K562 treated with DMSO at 1 percent for 12 hours (cell line): Measurements from ENCODE around the gene CPT2. TPM values are rescaled to one million over a fixed set of nuclear protein-coding genes. Genes with fewer than 3 reads are reported as not detected.

Experiments
- total RNA-seq: library from RNA; unstranded; fragments of 300-600 nt; gene quantifications from 2 replicates; pipeline ENCODE4 v1.2.3, GENCODE V29; 2022; ENCODE audit not compliant: insufficient read depth

The CPT2 gene
- 20.4 and 41.4 TPM in 2 replicates for total RNA-seq

DNA sequence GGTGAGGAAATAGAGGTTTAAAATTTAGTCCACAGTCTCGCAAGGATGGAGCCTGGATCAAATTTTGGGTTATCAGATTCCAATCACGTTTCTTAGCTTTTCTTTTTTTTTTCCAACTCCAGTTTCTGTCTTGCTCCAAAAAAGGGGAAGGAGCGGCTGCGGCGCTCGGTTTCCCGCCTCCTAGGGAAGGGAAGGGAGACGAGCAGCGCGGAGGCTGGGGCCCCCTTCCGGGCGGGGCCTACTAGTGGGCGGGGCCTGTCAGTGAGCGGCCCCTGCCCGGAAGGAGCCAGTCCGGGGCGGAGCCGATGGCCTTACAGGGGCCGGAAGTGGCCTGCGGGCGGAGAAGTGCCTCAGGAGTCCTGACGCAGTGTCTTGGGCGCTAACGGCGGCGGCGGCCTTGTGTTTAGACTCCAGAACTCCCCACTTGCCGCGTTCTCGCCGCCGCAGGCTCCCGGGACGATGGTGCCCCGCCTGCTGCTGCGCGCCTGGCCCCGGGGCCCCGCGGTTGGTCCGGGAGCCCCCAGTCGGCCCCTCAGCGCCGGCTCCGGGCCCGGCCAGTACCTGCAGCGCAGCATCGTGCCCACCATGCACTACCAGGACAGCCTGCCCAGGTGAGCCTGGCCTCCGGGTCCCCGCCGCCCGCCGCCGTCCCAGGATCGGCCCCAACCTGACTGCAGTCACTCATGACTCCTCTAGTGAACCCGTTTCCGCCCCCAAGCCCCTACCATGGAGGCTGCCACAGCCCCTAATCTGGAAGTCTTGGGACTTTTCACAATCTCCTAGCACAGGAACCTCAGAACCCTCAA, at the start of gene CPT2:
CPT2 (plus strand) TSS at position 340 of the 806 bp plus-strand sequence; CDS start at position 460, 120 bp downstream.

DNA sequence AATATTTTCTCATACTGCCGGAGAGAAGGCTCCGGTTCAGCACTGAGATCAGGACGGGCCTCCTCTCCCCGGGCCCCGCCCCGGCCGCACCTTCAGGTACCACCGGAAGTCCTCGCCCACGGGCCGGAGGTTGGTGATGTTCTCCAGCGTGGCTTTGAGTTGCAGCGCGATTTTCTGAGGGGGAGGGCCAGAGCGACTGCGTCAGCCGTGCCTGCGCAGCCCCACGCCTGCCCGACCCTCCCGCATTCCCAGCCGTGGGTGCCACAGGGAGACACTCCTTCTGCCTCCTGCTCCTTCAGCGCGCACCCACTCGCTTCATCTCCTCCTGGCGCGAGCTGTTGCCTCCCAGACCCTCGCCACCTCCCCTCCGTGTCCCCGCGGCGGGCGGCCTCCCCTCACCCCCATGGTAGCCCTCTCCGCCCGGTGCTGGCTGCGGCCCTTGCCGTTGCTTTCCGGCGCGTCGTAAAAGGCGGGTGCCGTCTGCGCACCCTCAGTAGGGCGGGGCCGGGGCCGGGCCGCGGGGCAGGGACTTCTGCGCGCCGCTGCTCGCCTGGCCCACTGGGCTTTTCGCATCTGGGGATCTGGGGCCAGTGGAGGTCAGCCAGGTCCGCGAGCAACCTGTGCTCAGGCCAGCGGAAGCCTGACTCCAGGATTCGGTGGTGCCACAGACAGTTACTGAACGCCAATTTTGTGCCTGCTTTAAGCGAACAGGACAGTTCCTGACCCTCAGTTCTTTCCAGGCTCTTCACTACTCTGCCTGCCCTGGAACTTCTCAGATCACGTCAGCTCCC, 23.7 kb downstream of the CPT2 start, which contains the start of gene CZIB:
CZIB (minus strand) TSS at position 464 of the 791 bp plus-strand sequence; CDS start at position 405, 59 bp downstream.

GRCh38 chr1:53238197-53239155, 41.9 kb downstream of the CPT2 start, which contains the start of gene MAGOH:
TSS of gene MAGOH (minus strand) at chr1:53238518. CDS start at chr1:53238448, 70 bp downstream.

Other genes with a start within 250 kb of the CPT2 start
- gene PODN, start 134.6 kb upstream of the CPT2 start, total RNA-seq = not detected in 2 replicates
- not detected in 2 replicates for gene SLC1A7, start 54.2 kb upstream of the CPT2 start, total RNA-seq
- 65.3 and 74.4 TPM in 2 replicates for gene CZIB, start 23.8 kb downstream of the CPT2 start, total RNA-seq
- 102 and 104 TPM in 2 replicates for gene MAGOH, start 41.7 kb downstream of the CPT2 start, total RNA-seq
- 7.7 and 26.3 TPM in 2 replicates for gene LRP8, start 131.2 kb downstream of the CPT2 start, total RNA-seq